Measurements from ENCODE around the gene RIN1. TPM values are rescaled to one million over a fixed set of nuclear protein-coding genes. Genes with fewer than 3 reads are reported as not detected.
A peak's percentile ranks its signal among the peaks of the same experiment; 100 is the strongest.

RIN1 gene
- total and polyA plus RNA-seq, 11 donors, result 0.99 to 5.2 (median 1.5) TPM

DNA sequence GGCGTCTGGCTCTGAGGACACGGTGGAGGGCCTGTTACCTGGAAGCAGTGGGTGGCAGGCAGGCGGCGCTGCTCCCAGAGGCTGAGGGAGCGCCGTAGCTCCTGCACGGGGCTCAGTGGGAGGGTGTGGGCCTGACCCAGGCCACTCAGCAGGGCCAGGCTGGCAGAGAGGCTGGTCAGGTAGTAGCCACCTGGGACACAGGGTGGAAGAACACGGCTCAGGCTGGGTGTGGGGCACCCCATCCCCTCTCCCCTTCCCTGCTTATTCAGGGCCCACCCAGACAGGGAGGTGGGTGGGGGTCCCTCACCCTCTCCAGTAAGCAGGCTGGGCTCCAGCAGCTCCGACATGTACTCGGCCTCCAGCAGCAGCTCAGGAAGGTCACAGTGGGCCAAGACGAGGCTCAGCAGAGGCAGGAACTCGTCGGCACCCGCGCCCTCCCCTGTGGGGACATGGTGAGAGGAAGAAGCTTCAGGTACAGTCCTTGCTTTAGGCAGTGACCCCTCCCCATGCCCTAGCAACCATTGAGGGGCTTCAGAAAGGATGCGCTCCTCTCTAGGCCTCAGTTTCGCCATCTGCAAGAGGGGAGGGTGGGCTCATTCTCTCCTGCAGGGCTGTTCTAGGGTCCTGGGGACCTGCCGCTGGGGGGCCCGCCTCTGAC is 2.9 kb downstream of the RIN1 start:
- Histone ChIP-seq H3K27me3 (no peaks in the 10 kb centered on the region), H3K27ac (no peak overlapping the region), H3K36me3 (peaks cover 0 to 31% (median 8%) of the 10 kb centered on the region in 9 donors), H3K4me1 (peaks cover 7 to 43% (median 26%) of the 10 kb centered on the region in 12 donors), H3K4me3 (no peak overlapping the region), H3K9me3 (no peaks in the 10 kb centered on the region)
- DNase-seq (peak in 2 of 5 donors; percentile 10 to 42), ATAC-seq (no peak)
- 88 to 93% (median 91%) methylated on average over 12 to 19 of the region's 19 CpGs for WGBS, 4 donors
- intact Hi-C loops (cut with DNase I), result no loop called here
- TF ChIP-seq, protein P1, sequence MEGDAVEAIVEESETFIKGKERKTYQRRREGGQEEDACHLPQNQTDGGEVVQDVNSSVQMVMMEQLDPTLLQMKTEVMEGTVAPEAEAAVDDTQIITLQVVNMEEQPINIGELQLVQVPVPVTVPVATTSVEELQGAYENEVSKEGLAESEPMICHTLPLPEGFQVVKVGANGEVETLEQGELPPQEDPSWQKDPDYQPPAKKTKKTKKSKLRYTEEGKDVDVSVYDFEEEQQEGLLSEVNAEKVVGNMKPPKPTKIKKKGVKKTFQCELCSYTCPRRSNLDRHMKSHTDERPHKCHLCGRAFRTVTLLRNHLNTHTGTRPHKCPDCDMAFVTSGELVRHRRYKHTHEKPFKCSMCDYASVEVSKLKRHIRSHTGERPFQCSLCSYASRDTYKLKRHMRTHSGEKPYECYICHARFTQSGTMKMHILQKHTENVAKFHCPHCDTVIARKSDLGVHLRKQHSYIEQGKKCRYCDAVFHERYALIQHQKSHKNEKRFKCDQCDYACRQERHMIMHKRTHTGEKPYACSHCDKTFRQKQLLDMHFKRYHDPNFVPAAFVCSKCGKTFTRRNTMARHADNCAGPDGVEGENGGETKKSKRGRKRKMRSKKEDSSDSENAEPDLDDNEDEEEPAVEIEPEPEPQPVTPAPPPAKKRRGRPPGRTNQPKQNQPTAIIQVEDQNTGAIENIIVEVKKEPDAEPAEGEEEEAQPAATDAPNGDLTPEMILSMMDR (IDR thresholded peaks at IDR 0.05), result no peak
- no peak for TF ChIP-seq POLR2A (IDR thresholded peaks at IDR 0.05)

DNA sequence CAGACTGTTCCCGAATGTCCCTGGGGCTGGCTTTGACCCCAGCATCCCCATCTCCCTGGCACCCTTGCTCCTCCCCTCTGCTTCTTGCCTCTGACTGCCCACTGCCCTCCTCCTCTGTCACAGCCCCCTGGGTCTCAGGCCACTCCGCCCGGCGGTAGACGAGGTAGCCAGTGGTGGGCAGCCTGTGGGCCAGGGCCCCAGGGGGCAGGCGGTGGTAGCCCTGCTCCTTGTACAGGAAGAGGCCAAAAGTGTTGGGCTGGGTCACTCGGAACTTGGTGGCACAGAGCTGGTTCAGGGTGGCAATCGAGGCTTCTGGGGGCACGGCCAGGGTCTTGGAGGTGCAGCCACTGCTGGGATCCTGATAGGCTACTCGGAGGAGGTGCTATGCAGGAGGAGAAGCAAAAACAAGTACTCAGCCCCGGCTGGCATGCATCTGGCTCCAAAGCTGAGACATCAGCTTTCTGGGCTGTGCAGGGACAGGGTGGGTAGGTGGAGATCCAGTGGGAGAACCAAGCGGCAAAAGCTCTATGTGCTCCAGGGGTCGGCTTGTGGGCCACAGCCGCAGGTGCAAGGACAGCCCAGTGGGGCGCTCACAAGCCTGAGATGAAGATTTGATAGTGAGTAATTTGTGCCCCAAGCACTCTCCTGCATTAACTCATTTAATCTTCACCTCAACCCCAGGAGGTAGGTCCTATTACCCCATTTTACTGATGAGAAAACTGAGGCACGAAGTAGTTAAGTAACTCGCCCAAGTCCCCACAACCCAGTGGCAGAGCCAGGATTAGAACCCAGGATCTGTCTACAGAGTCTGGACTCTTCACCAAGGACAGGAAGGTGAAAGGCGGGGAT is 3.6 kb downstream of the RIN1 start:
- DNase-seq (peak in 1 of 5 donors; percentile 10), ATAC-seq (no peak)
- intact Hi-C loops (cut with DNase I), result no loop called here
- Histone ChIP-seq H3K4me1 (peaks cover 7 to 48% (median 32%) of the 10 kb centered on the region in 12 donors), H3K27me3 (no peaks in the 10 kb centered on the region), H3K36me3 (peaks cover 0 to 25% (median 6%) of the 10 kb centered on the region in 9 donors), H3K27ac (no peak overlapping the region), H3K9me3 (no peaks in the 10 kb centered on the region), H3K4me3 (no peak overlapping the region)
- TF ChIP-seq, protein P1 (IDR thresholded peaks at IDR 0.05), result no peak
- TF ChIP-seq POLR2A (IDR thresholded peaks at IDR 0.05), result no peak
- 73 to 85% (median 81%) methylated on average over 17 to 18 of the region's 18 CpGs for WGBS, 4 donors

DNA sequence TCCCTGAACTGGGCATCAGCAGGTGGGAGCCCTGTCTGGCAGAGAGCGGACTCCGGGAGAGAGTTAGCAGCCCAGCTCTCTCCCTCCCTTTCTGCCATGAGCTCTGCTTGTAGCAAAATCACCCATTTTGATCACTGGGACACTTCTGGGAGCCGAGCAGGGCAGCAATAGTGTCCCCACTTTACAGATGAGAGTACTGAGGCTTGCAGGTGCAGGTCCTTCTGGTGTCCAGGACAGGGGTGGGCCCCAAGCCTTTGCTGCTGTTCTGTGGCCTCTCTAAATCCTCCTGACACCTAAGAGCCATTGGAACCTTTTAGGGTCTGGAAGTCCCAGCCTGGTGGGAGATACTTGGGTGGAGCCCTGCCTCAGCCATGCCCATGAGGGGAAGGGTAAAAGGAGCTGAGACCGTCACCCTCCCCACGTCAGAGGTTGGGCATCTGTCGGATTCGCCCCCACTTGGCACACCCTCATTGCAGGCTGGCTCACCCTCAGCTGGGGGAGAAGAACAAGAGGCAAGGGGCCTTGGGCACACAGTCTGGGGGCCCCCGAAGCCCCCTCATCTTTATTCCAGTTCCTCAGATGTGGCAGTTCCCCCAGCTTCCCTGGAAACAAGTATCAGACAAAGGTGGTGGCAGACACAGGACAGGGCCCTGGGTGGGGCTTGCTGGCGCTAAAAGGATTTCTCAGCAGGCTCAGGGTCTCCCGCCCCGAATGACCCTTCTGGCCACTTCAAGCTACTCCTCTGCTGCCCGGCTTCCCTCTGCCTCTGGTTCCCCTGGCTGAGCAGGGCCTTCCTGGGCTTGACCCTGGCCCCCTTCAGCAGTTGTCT is 4.5 kb downstream of the RIN1 start:
- Histone ChIP-seq H3K27me3 (no peaks in the 10 kb centered on the region), H3K36me3 (peaks cover 0 to 19% (median 0%) of the 10 kb centered on the region in 9 donors), H3K9me3 (no peaks in the 10 kb centered on the region), H3K4me3 (no peak overlapping the region), H3K4me1 (peaks cover 7 to 46% (median 36%) of the 10 kb centered on the region in 12 donors), H3K27ac (no peak overlapping the region)
- intact Hi-C loops (cut with DNase I), result no loop called here
- peak in 2 of 5 donors; percentile 11 to 35 for DNase-seq
- 75 to 89% (median 83%) methylated on average over 11 to 12 of the region's 12 CpGs for WGBS, 4 donors
- TF ChIP-seq, protein P1 (IDR thresholded peaks at IDR 0.05), result no peak
- TF ChIP-seq POLR2A (IDR thresholded peaks at IDR 0.05), result no peak
- no peak for ATAC-seq

Measured in heart left ventricle (tissue), 16 donors.